ENCODE results near the gene EXOC5. TPM values are rescaled to one million over a fixed set of nuclear protein-coding genes. Genes with fewer than 3 reads are reported as not detected.
"Not testable (repeated sequence)": the region's sequence is repeated elsewhere in the genome, so short reads cannot be mapped to it uniquely, and the experiment has no call there.

EXOC5 gene
- polyA plus RNA-seq, 1 experiment, result 24.0 TPM

- no peak for TF ChIP-seq CTCF (IDR thresholded peaks at IDR 0.05; ENCODE audit: insufficient read depth, low read depth, low read length)
- Histone ChIP-seq H3K4me3 (ENCODE audit: low read depth, low read length) (no peak overlapping the region), H3K27me3 (ENCODE audit: control insufficient read depth, insufficient read depth, low read length) (no peaks in the 10 kb centered on the region), H3K36me3 (ENCODE audit: control insufficient read depth, insufficient read depth, low read length) (no peaks in the 10 kb centered on the region; the same call in 1 of the 2 replicates)
- CTCF ChIA-PET, result interaction anchor here (1.5 kb wide), 2 partner anchors 11 to 25 kb away, joined by 4 to 6 read pairs; partner anchors contain the start of genes AP5M1 and EXOC5
- POLR2A ChIA-PET, result no interaction called here
- peak; percentile 25 for DNase-seq (ENCODE audit: low read depth)
Measured at GRCh38 chr14:57244106-57244505, 24.6 kb downstream of the EXOC5 start.

GRCh38 chr14:57243320-57243719 is 25.4 kb downstream of the EXOC5 start:
- Histone ChIP-seq H3K36me3 (ENCODE audit: control insufficient read depth, insufficient read depth, low read length) (no peaks in the 10 kb centered on the region; the same call in 1 of the 2 replicates), H3K27me3 (ENCODE audit: control insufficient read depth, insufficient read depth, low read length) (no peaks in the 10 kb centered on the region), H3K4me3 (ENCODE audit: low read depth, low read length) (no peak overlapping the region)
- ChIA-PET CTCF (interaction anchor here (1.5 kb wide), 1 partner anchor 26 kb away, joined by 6 read pairs; the partner anchor contains the start of genes AP5M1 and EXOC5), POLR2A (interaction anchor here (0.5 kb wide), 1 partner anchor 46 kb away, joined by 3 read pairs; no protein-coding TSS in a partner anchor)
- TF ChIP-seq CTCF (IDR thresholded peaks at IDR 0.05; ENCODE audit: insufficient read depth, low read depth, low read length), result no peak
- DNase-seq (ENCODE audit: low read depth), result no peak

GRCh38 chr14:57240115-57240514 is 28.6 kb downstream of the EXOC5 start:
- POLR2A ChIA-PET; H3K4me3 ChIP-seq (ENCODE audit: low read depth, low read length); H3K27me3 ChIP-seq (ENCODE audit: control insufficient read depth, insufficient read depth, low read length); DNase-seq (ENCODE audit: low read depth); H3K36me3 ChIP-seq (ENCODE audit: control insufficient read depth, insufficient read depth, low read length): not testable (repeated sequence)
- CTCF ChIA-PET, result interaction anchor here (0.6 to 1.6 kb wide), 2 partner anchors 14 to 20 kb away, joined by 4 to 5 read pairs; no protein-coding TSS in a partner anchor

GRCh38 chr14:57232006-57232405 is 36.7 kb downstream of the EXOC5 start:
- H3K27me3 ChIP-seq (ENCODE audit: control insufficient read depth, insufficient read depth, low read length), result no peaks in the 10 kb centered on the region
- CTCF ChIA-PET, result interaction anchor here (1.5 kb wide), 1 partner anchor 13 kb away, joined by 4 read pairs; no protein-coding TSS in a partner anchor
- POLR2A ChIA-PET, result no interaction called here
- no peak overlapping the region for H3K4me3 ChIP-seq (ENCODE audit: low read depth, low read length)
- H3K36me3 ChIP-seq (ENCODE audit: control insufficient read depth, insufficient read depth, low read length), result peaks cover 1% of the 10 kb centered on the region; the same call in 1 of the 2 replicates
- DNase-seq (ENCODE audit: low read depth), result no peak
- TF ChIP-seq CTCF (IDR thresholded peaks at IDR 0.05; ENCODE audit: insufficient read depth, low read depth, low read length), result no peak

GRCh38 chr14:57228320-57228719 is 40.4 kb downstream of the EXOC5 start:
- CTCF ChIA-PET; H3K4me3 ChIP-seq (ENCODE audit: low read depth, low read length); H3K27me3 ChIP-seq (ENCODE audit: control insufficient read depth, insufficient read depth, low read length); POLR2A ChIA-PET; H3K36me3 ChIP-seq (ENCODE audit: control insufficient read depth, insufficient read depth, low read length); DNase-seq (ENCODE audit: low read depth): not testable (repeated sequence)

GRCh38 chr14:57227083-57227482 is 41.6 kb downstream of the EXOC5 start:
- Histone ChIP-seq H3K36me3 (ENCODE audit: control insufficient read depth, insufficient read depth, low read length) (no peaks in the 10 kb centered on the region), H3K27me3 (ENCODE audit: control insufficient read depth, insufficient read depth, low read length) (no peaks in the 10 kb centered on the region), H3K4me3 (ENCODE audit: low read depth, low read length) (no peak overlapping the region)
- ChIA-PET CTCF (no interaction called here), POLR2A (no interaction called here)
- no peak for DNase-seq (ENCODE audit: low read depth)
- TF ChIP-seq CTCF (IDR thresholded peaks at IDR 0.05; ENCODE audit: insufficient read depth, low read depth, low read length), result no peak
